Astrocyte of the spinal cord (primary cell): Measurements from ENCODE around the gene ALG5.

Experiments used
- DNase-seq: peaks from one replicate; pipeline ENCODE4 v3.0.0; 2011; ENCODE audit warnings: low read depth, low spot score
- H3K4me3 ChIP-seq: 2 replicates; pipeline ENCODE4 v1.5.1; 2011; ENCODE audit warnings: low read depth, mild to moderate bottlenecking, low read length, moderate library complexity
- CTCF ChIP-seq: IDR thresholded peaks from 2 replicates; pipeline ENCODE4 v1.5.1; 2012; ENCODE audit warnings: low read depth, mild to moderate bottlenecking, low read length, inconsistent platforms
- in situ Hi-C: cut with HindIII; loops from 2 replicates; pipeline ENCODE4 v1.10.0; 2017; ENCODE audit warnings: low sequenced_read_pairs

The ALG5 gene

GRCh38 chr13:36919833-36920615, 79.1 kb downstream of the ALG5 start, which contains the start of gene SMAD9:
SMAD9 (minus strand) TSS chr13:36920238; CDS start chr13:36879689, 40,549 bp downstream.
- peak; percentile 62 for DNase-seq
- in situ Hi-C loops, result no loop called here
- peak within 1 kb of the TSS; percentile 75 for H3K4me3 ChIP-seq
- no peak for TF ChIP-seq CTCF

GRCh38 chr13:36919171-36919832, 79.8 kb downstream of the ALG5 start:
- in situ Hi-C loops, result no loop called here
- H3K4me3 ChIP-seq, result peak overlapping the region; percentile 75
- peak; percentile 24 for DNase-seq
- TF ChIP-seq CTCF, result no peak

- TF ChIP-seq CTCF, result no peak
- in situ Hi-C loops, result no loop called here
- H3K4me3 ChIP-seq, result peak overlapping the region; percentile 75
- peak; percentile 29 for DNase-seq
Measured at GRCh38 chr13:36918246-36919131, 80.7 kb downstream of the ALG5 start.

GRCh38 chr13:36917311-36917710, 81.8 kb downstream of the ALG5 start:
- no peak overlapping the region for H3K4me3 ChIP-seq
- no peak for TF ChIP-seq CTCF
- in situ Hi-C loops, result no loop called here
- no peak for DNase-seq

- in situ Hi-C loops, result no loop called here
- H3K4me3 ChIP-seq, result no peak overlapping the region
- no peak for DNase-seq
- no peak for TF ChIP-seq CTCF
Measured at GRCh38 chr13:36915896-36916640, 83.1 kb downstream of the ALG5 start.

- in situ Hi-C loops, result no loop called here
- TF ChIP-seq CTCF, result no peak
- H3K4me3 ChIP-seq, result no peak overlapping the region
- DNase-seq, result no peak
Measured at GRCh38 chr13:36915106-36915505, 84.0 kb downstream of the ALG5 start.
